DOHH2 (cell line): ENCODE results near the gene RNF141.

Source experiments
- H3F3A ChIP-seq: fragments of 200-600 bp; sonication (generic), shearing (Covaris generic); 2 replicates; pipeline ENCODE4 v1.6.0; 2016; ENCODE audit warnings: antibody characterized with exemption, mild to moderate bottlenecking; ENCODE audit not compliant: control insufficient read depth, insufficient read depth
- H3K27ac ChIP-seq: fragments of 200-600 bp; sonication (generic); 2 replicates; pipeline ENCODE4 v1.5.1; 2014; ENCODE audit warnings: low read depth, mild to moderate bottlenecking, low read length, moderate library complexity
- H3K27me3 ChIP-seq: fragments of 200-600 bp; sonication (generic); 2 replicates; pipeline ENCODE4 v1.6.1; 2014; ENCODE audit warnings: mild to moderate bottlenecking, low read length, mixed read lengths; ENCODE audit not compliant: control insufficient read depth
- H3K36me3 ChIP-seq: fragments of 200-600 bp; sonication (generic); 2 replicates; pipeline ENCODE4 v1.6.1; 2014; ENCODE audit warnings: mild to moderate bottlenecking, low read length, moderate library complexity, mixed read lengths; ENCODE audit not compliant: control insufficient read depth
- H3K4me1 ChIP-seq: fragments of 200-600 bp; sonication (generic); 2 replicates; pipeline ENCODE4 v1.6.1; 2014; ENCODE audit warnings: mild to moderate bottlenecking, low read length, mixed read lengths; ENCODE audit not compliant: control insufficient read depth
- H3K4me2 ChIP-seq: fragments of 200-600 bp; sonication (generic); 2 replicates; pipeline ENCODE4 v1.6.0; 2014; ENCODE audit warnings: mild to moderate bottlenecking, low read length, moderate library complexity
- H3K4me3 ChIP-seq: fragments of 200-600 bp; sonication (generic); 2 replicates; pipeline ENCODE4 v1.5.1; 2014; ENCODE audit warnings: mild to moderate bottlenecking, low read length, mixed read lengths
- H3K79me2 ChIP-seq: fragments of 200-600 bp; sonication (generic); 2 replicates; pipeline ENCODE4 v1.6.1; 2014; ENCODE audit warnings: mild to moderate bottlenecking, low read length, mixed read lengths; ENCODE audit not compliant: control insufficient read depth
- H3K9me2 ChIP-seq: fragments of 200-600 bp; sonication (generic); replicated peaks from 2 replicates; pipeline ENCODE4 v1.6.1; 2014; ENCODE audit warnings: mild to moderate bottlenecking, low read length, mixed read lengths; ENCODE audit not compliant: control insufficient read depth
- H3K9me3 ChIP-seq: fragments of 200-600 bp; sonication (generic); 2 replicates; pipeline ENCODE4 v1.6.1; 2014; ENCODE audit warnings: antibody characterized with exemption, low read length, mixed read lengths; ENCODE audit not compliant: control insufficient read depth, insufficient read depth
- H4K20me1 ChIP-seq: fragments of 200-600 bp; sonication (generic); 2 replicates; pipeline ENCODE4 v1.6.0; 2014; ENCODE audit warnings: low read depth, mild to moderate bottlenecking, antibody characterized with exemption, low read length, moderate library complexity; ENCODE audit not compliant: control insufficient read depth, insufficient read depth
- EZH2phosphoT487 ChIP-seq: fragments of 200-600 bp; sonication (generic); IDR thresholded peaks from 2 replicates; pipeline ENCODE4 v1.6.1; 2017; ENCODE audit warnings: borderline replicate concordance, mild to moderate bottlenecking, antibody characterized with exemption, low read length, moderate library complexity, mixed read lengths
- TF ChIP-seq, protein P1 (sequence below): fragments of 200-600 bp; sonication (generic); IDR thresholded peaks from one replicate; pipeline ENCODE4 v1.5.1; 2014; ENCODE audit warnings: antibody characterized with exemption, mild to moderate bottlenecking, low read depth, low read length; ENCODE audit not compliant: poor library complexity, severe bottlenecking

RNF141 gene

DNA sequence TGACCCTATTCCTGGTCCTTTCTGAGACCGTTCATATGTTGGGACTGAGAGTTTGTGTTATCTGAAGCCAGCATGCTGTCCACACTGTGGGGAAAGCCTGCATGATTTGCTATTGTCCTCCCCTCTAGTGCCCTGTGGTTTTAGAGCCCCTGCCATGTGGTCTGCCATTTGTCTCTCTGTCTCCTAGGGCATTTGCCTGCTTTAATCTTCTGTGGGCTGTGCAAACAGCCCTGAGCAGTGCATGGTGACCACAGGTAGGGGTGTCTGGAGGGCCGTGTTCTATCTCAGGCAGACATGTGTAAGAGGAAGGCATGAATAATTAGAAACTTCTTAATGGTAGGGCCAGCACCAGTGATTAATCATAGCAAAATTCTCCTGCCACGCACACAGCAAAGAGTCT lies 62.9 kb downstream of the RNF141 start:
- Histone ChIP-seq H3K4me2 (no peak overlapping the region), H3K4me1 (no peaks in the 10 kb centered on the region), H3K36me3 (peaks cover 7% of the 10 kb centered on the region; the same call in 1 of the 2 replicates), H3K27me3 (no peaks in the 10 kb centered on the region), H3K4me3 (no peak overlapping the region), H3F3A (no peaks in the 10 kb centered on the region; the same call in 1 of the 2 replicates), H3K9me2 (no peaks in the 10 kb centered on the region), H3K9me3 (no peaks in the 10 kb centered on the region), H4K20me1 (no peaks in the 10 kb centered on the region), H3K79me2 (no peaks in the 10 kb centered on the region), H3K27ac (no peak overlapping the region)
- TF ChIP-seq, protein P1, sequence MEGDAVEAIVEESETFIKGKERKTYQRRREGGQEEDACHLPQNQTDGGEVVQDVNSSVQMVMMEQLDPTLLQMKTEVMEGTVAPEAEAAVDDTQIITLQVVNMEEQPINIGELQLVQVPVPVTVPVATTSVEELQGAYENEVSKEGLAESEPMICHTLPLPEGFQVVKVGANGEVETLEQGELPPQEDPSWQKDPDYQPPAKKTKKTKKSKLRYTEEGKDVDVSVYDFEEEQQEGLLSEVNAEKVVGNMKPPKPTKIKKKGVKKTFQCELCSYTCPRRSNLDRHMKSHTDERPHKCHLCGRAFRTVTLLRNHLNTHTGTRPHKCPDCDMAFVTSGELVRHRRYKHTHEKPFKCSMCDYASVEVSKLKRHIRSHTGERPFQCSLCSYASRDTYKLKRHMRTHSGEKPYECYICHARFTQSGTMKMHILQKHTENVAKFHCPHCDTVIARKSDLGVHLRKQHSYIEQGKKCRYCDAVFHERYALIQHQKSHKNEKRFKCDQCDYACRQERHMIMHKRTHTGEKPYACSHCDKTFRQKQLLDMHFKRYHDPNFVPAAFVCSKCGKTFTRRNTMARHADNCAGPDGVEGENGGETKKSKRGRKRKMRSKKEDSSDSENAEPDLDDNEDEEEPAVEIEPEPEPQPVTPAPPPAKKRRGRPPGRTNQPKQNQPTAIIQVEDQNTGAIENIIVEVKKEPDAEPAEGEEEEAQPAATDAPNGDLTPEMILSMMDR = no peak
- TF ChIP-seq EZH2phosphoT487 = no peak

DNA sequence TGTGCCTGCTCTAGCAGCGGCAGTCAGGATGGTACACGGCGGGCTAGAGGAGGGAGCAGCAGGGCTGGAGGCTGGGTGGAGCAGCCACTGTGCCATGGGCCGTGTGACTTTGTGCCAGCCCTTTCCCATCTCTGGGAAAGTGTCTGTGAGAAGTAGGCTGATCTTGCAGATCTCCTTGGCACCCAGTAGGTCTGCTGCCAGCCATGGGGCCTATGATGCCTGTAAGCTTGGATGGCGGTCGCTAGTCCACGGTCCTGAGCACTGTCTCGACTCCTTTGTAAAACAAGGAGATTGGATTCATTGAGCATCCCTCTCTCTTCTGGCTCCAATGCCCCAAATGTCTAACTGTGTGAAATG lies 63.3 kb downstream of the RNF141 start:
- H3K9me2 ChIP-seq = no peaks in the 10 kb centered on the region
- H3K27ac ChIP-seq = no peak overlapping the region
- H3K36me3 ChIP-seq = peaks cover 7% of the 10 kb centered on the region; the same call in 1 of the 2 replicates
- H4K20me1 ChIP-seq = no peaks in the 10 kb centered on the region
- H3K79me2 ChIP-seq = no peaks in the 10 kb centered on the region
- H3K9me3 ChIP-seq = no peaks in the 10 kb centered on the region
- H3K27me3 ChIP-seq = no peaks in the 10 kb centered on the region
- no peaks in the 10 kb centered on the region for H3K4me1 ChIP-seq
- no peaks in the 10 kb centered on the region; the same call in 1 of the 2 replicates for H3F3A ChIP-seq
- TF ChIP-seq, protein P1 = no peak
- no peak for TF ChIP-seq EZH2phosphoT487
- H3K4me3 ChIP-seq = no peak overlapping the region
- H3K4me2 ChIP-seq = no peak overlapping the region

DNA sequence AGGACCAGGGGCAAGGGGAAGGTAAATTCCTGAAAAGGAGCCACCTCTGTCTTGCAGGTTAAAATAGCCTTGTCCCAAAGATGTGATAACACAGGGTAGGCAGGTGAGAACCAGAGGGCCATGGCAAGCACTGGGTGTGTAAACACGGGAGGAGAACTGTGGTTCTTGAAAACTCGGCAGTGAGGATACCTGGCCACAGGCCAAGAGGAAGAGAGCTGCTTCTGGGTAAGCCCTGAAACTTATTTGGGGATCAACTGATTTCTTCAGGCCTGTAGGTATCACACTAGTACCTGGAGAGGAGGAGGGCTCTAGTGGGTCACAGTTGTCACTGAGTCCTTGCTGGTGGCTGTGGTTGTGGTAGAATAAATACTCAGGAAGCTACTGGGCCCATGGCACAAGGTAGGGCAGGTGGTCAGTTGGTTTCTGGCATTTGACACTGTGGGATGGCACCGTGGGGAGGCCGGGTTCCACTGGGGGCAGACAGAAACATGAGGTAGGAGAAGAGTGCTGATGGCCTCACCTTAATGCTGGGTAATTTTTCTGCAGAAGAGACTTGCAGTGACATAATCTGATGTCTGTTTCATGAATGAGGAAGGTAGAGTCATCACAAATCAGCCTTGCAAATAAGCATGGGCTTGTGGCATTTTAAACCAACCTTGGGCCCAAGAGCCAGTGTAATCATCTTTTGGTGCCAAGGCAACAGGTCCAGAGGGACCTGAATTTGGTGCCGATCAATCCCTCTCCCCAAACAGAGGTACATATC lies 63.9 kb downstream of the RNF141 start:
- TF ChIP-seq, protein P1 = no peak
- no peak for TF ChIP-seq EZH2phosphoT487
- Histone ChIP-seq H3K4me1 (no peaks in the 10 kb centered on the region), H3K79me2 (no peaks in the 10 kb centered on the region), H3K4me3 (no peak overlapping the region), H3K9me3 (no peaks in the 10 kb centered on the region), H4K20me1 (no peaks in the 10 kb centered on the region), H3K36me3 (peaks cover 7% of the 10 kb centered on the region; the same call in 1 of the 2 replicates), H3K27ac (no peak overlapping the region), H3K4me2 (no peak overlapping the region), H3K27me3 (no peaks in the 10 kb centered on the region), H3K9me2 (no peaks in the 10 kb centered on the region), H3F3A (no peaks in the 10 kb centered on the region; the same call in 1 of the 2 replicates)
